Testis (tissue), 2 donors: ENCODE measurements around the gene PLEKHA1.

ENCODE experiments used
- POLR2A ChIP-seq: fragments of 450-650 bp; IDR thresholded peaks from one replicate; pipeline ENCODE4 v1.6.1; 2017; ENCODE audit warnings: antibody characterized with exemption, mild to moderate bottlenecking, moderate library complexity
- TF ChIP-seq, protein P1 (sequence below), 3 experiments: fragments of 450-650 bp in 2 of 3; fragments of 200-600 bp in 1 of 3; sonication (generic) in 1 of 3; IDR thresholded peaks; one replicate each; pipeline ENCODE4 v1.5.1; 2016 to 2019; ENCODE audit warnings: antibody characterized with exemption in 3 of 3, mild to moderate bottlenecking in 2 of 3, moderate library complexity in 1 of 3

DNA sequence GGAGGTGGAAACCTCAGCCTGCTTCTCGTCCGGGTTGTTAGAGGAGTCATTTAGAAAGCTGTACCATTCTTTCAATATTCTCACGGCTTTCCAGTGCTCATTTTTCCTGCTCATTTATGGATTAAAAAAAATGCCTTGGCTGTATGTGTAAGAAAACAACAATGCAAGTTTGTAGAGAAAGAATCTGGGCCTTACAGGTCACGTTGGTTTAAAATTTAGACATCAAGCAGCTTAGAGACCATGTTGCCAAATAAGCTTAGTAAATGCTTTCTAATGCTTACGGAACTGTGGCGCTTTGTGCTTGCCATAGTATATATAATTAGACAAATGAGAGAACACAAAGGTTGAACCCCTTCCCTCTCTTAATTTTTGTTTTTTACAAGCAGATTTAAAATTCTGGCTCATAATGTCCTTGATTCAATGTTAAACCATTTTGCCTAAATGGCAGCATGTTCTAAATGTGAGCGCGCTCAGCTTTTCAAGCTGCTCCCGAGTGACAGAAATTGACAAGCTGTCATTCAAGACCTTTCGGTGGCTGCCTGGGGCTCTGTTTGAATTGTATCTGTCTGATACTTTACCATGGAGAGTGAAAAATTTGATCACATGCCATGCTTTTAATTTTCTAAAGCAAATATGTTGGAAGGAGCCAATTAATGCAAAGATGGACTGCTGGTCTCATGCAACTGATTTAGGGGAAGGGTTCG is 81.0 kb downstream of the PLEKHA1 start:
- TF ChIP-seq, protein P1, sequence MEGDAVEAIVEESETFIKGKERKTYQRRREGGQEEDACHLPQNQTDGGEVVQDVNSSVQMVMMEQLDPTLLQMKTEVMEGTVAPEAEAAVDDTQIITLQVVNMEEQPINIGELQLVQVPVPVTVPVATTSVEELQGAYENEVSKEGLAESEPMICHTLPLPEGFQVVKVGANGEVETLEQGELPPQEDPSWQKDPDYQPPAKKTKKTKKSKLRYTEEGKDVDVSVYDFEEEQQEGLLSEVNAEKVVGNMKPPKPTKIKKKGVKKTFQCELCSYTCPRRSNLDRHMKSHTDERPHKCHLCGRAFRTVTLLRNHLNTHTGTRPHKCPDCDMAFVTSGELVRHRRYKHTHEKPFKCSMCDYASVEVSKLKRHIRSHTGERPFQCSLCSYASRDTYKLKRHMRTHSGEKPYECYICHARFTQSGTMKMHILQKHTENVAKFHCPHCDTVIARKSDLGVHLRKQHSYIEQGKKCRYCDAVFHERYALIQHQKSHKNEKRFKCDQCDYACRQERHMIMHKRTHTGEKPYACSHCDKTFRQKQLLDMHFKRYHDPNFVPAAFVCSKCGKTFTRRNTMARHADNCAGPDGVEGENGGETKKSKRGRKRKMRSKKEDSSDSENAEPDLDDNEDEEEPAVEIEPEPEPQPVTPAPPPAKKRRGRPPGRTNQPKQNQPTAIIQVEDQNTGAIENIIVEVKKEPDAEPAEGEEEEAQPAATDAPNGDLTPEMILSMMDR (IDR thresholded peaks at IDR 0.05) = no peak
- no peak for TF ChIP-seq POLR2A
